VCaP (cell line): ENCODE results near the gene RNGTT.

ENCODE experiments used
- H3K27ac ChIP-seq: fragments of 450-650 bp; 2 replicates; pipeline ENCODE4 v1.5.1; 2017
- TF ChIP-seq, protein P1 (sequence below): fragments of 450-650 bp; conservative IDR thresholded peaks from 2 replicates; pipeline ENCODE4 v1.5.1; 2017; ENCODE audit warnings: mild to moderate bottlenecking, moderate library complexity

Gene RNGTT

GRCh38 chr6:88967891-88968290 lies 4.5 kb upstream of the RNGTT start:
- TF ChIP-seq, protein P1, sequence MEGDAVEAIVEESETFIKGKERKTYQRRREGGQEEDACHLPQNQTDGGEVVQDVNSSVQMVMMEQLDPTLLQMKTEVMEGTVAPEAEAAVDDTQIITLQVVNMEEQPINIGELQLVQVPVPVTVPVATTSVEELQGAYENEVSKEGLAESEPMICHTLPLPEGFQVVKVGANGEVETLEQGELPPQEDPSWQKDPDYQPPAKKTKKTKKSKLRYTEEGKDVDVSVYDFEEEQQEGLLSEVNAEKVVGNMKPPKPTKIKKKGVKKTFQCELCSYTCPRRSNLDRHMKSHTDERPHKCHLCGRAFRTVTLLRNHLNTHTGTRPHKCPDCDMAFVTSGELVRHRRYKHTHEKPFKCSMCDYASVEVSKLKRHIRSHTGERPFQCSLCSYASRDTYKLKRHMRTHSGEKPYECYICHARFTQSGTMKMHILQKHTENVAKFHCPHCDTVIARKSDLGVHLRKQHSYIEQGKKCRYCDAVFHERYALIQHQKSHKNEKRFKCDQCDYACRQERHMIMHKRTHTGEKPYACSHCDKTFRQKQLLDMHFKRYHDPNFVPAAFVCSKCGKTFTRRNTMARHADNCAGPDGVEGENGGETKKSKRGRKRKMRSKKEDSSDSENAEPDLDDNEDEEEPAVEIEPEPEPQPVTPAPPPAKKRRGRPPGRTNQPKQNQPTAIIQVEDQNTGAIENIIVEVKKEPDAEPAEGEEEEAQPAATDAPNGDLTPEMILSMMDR: no peak
- H3K27ac ChIP-seq: no peak overlapping the region

- TF ChIP-seq, protein P1: no peak
- H3K27ac ChIP-seq: no peak overlapping the region
These were observed 2.3 kb upstream of the RNGTT start for GRCh38 chr6:88965691-88966090.

DNA sequence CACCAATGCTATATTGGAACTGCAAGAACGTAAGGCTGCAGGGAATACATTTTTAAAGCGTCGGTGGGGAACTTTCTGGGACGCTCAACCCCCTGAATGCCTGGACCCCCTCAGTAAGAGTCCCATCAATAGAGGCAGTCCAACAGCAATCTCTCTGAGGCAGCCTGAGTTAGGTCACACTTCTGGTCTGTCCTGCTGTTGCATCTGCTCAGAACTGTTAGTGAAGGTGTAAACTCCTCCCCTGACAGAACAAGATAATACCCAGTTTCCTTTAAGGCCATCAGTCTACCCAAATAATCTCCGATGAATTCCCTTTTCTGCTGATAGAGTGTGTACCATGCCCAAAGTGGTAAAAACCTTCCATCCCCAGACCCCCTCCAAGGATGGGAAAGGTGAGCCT lies 1.1 kb upstream of the RNGTT start:
- H3K27ac ChIP-seq: peak overlapping the region; percentile 80
- TF ChIP-seq, protein P1: no peak

DNA sequence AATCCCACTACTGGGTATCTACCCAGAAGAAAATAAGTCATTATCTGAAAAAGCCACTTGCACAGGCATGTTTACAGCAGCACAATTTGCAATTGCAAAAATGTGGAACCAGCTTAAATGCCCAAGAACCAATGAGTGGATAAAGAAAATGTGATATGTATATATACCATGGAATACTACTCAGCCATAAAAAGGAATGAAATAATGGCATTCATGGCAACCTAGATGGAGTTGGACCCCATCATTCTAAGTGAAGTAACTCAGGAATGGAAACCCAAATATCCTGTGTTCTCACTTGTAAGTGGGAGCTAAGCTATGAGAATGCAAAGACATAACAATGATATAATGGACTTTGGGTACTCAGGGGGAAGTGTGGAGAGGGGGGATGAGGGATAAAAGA lies 4.6 kb downstream of the RNGTT start:
- H3K27ac ChIP-seq: no peak overlapping the region
- TF ChIP-seq, protein P1: no peak

DNA sequence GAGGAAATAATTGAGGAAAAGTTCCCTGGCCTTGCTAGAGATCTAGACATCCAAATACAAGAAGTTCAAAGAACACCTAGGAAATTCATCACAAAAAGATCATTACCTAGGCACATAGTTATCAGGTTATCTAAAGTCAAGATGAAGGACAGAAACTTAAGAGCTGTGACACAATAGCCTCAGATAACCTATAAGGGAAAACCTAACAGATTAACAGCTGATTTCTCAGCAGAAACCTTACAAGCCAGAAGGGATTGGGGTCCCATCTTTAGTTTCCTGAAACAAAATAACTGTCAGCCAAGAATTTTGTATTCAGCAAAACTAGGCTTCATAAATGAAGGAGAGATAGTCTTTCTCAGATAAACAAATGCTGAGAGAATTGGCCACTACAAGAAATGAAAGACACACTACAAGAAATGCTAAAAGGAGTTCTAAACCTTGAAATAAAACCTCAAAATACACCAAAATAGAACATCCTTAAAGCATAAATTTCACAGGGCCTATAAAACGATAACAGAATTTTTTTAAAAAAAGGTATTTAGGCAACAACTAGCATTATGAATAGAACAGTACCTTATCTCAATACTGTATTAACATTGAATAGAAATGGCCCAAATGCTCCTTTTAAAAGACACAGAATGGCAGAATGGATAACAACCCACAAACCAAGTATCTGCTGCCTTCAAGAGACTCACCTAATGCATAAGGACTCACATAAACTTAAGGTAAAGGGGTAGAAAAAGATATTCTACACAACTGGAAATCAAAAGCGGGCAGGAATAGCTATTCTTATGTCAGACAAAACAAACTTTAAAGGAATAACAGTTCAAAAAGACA lies 9.7 kb downstream of the RNGTT start:
- TF ChIP-seq, protein P1: no peak

DNA sequence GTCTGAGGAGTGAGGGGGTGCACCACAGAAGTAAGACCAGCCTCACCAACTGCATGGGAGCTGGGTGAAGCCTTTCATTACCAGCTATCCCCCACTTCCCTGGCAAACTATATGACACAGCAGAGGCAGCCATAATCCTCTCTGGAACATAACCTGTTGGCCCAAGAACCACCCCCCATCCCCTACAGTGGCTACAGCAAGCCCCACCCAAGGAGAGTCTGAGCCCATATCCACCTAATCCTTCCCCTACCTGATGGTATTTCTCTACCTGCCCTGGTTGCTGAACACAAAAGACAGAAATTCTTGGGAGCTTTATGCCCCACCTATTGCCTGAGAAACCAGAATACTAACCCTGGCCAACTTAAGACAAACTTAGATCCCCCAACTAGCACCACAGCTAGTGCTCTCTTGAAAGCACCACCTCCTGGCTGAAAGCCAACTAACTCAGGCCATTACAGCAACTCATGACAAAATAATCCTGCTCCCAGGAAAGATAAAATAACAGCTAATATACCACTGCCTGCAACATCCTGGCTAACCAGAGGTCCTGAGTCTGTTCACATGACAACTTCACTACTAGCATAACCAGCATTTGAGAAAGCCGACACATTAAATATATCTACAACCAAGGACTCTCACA lies 11.2 kb downstream of the RNGTT start:
- TF ChIP-seq, protein P1: no peak
- H3K27ac ChIP-seq: no peak overlapping the region

More for the DNA sequence above, 9.7 kb downstream of the RNGTT start:
- no peak overlapping the region for H3K27ac ChIP-seq

GRCh38 chr6:88945415-88946008 lies 17.9 kb downstream of the RNGTT start:
- TF ChIP-seq, protein P1: no peak
- no peak overlapping the region for H3K27ac ChIP-seq
